HG03039 (cell line): ENCODE data around the gene STARD13.

Experiments used
- ATAC-seq: cut with Tn5 transposase; IDR thresholded peaks from one replicate; pipeline ENCODE4 v1.9.1; 2021; ENCODE audit warnings: mild to moderate bottlenecking, moderate library complexity; ENCODE audit not compliant: unreplicated experiment

STARD13 gene

GRCh38 chr13:33277946-33278345, 7.6 kb downstream of the STARD13 start:
- ATAC-seq: no peak

GRCh38 chr13:33277037-33277740, 8.4 kb downstream of the STARD13 start:
- ATAC-seq: no peak

- no peak for ATAC-seq
Observed at GRCh38 chr13:33276570-33276969, 9.0 kb downstream of the STARD13 start.

GRCh38 chr13:33275916-33276315, 9.6 kb downstream of the STARD13 start:
- ATAC-seq: no peak

- ATAC-seq: no peak
Observed at GRCh38 chr13:33274264-33274663, 11.3 kb downstream of the STARD13 start.

GRCh38 chr13:33272531-33273124, 12.9 kb downstream of the STARD13 start:
- ATAC-seq: no peak

GRCh38 chr13:33271759-33272158, 13.8 kb downstream of the STARD13 start:
- ATAC-seq: no peak

GRCh38 chr13:33270895-33271538, 14.5 kb downstream of the STARD13 start:
- ATAC-seq: no peak

- no peak for ATAC-seq
Observed at GRCh38 chr13:33265607-33266006, 19.9 kb downstream of the STARD13 start.

GRCh38 chr13:33265133-33265532, 20.4 kb downstream of the STARD13 start:
- no peak for ATAC-seq

GRCh38 chr13:33264620-33264978, 21.0 kb downstream of the STARD13 start:
- no peak for ATAC-seq

- no peak for ATAC-seq
Observed at GRCh38 chr13:33263976-33264619, 21.5 kb downstream of the STARD13 start.

GRCh38 chr13:33263484-33263883, 22.1 kb downstream of the STARD13 start:
- ATAC-seq: no peak

- no peak for ATAC-seq
Observed at GRCh38 chr13:33262997-33263396, 22.6 kb downstream of the STARD13 start.

- ATAC-seq: no peak
Observed at GRCh38 chr13:33262594-33262993, 23.0 kb downstream of the STARD13 start.

GRCh38 chr13:33262062-33262487, 23.5 kb downstream of the STARD13 start:
- ATAC-seq: no peak

- no peak for ATAC-seq
Observed at GRCh38 chr13:33261387-33262061, 24.0 kb downstream of the STARD13 start.

- ATAC-seq: no peak
Observed at GRCh38 chr13:33260168-33261098, 25.1 kb downstream of the STARD13 start.

- ATAC-seq: no peak
Observed at GRCh38 chr13:33259296-33259695, 26.3 kb downstream of the STARD13 start.

GRCh38 chr13:33258808-33259193, 26.8 kb downstream of the STARD13 start:
- no peak for ATAC-seq
